ENCODE measurements around the gene BTBD17. TPM values are rescaled to one million over a fixed set of nuclear protein-coding genes. Genes with fewer than 3 reads are reported as not detected.

The BTBD17 gene
- total RNA-seq, 1 donor from 2014 or later = not detected

DNA sequence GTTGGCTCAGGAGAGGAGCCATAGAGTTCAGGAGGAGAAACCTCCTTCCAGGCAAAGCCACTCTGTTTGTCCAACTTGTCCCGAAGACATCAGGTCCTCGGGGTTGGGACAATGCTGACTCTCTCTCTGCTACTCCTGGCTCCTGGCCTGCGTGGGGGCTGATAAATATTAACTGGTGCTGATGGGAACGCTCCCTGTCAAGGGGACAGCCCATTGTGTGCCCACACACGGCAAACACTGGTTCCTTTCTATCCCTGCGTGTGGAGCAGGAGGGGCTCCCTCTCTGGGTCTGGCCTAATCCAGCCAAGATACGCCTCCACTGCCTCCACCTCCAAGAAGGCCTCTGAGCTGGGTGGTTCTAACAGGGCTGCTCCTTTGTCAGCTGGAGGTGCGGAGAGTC, 31.2 kb downstream of the BTBD17 start:
- no peak overlapping the region for H3K4me3 ChIP-seq (ENCODE audit: low read depth, low read length)
- no peak for DNase-seq (ENCODE audit: low read depth)
- TF ChIP-seq CTCF (conservative IDR thresholded peaks at IDR 0.05; ENCODE audit: low read depth, low read length) = no peak

DNA sequence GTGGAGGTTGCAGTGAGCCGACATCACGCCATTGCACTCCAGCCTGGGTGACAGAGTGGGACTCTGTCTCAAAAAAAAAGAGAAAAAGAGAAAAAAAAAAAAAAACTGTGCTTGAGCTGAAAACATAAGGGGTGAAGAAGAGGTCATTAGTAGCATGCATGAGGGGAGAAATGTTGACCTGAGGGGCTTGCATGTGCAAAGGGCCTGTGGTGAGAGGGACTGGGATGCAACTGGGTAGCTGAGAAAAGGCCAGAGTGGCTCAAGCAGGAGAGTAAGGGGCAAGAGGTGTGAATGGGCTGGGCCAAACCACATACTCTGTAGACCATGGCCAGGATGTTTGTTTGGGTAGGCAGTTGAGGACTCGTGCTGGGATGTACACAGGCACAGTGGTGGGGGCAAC, 32.3 kb downstream of the BTBD17 start:
- no peak for TF ChIP-seq CTCF (conservative IDR thresholded peaks at IDR 0.05; ENCODE audit: low read depth, low read length)
- no peak overlapping the region for H3K4me3 ChIP-seq (ENCODE audit: low read depth, low read length)
- no peak for DNase-seq (ENCODE audit: low read depth)

- no peak for TF ChIP-seq CTCF (conservative IDR thresholded peaks at IDR 0.05; ENCODE audit: low read depth, low read length)
- no peak overlapping the region for H3K4me3 ChIP-seq (ENCODE audit: low read depth, low read length)
- no peak for DNase-seq (ENCODE audit: low read depth)
Measured at GRCh38 chr17:74328487-74328886, 33.2 kb downstream of the BTBD17 start.

- DNase-seq (ENCODE audit: low read depth) = no peak
Measured at GRCh38 chr17:74326506-74326905, 35.2 kb downstream of the BTBD17 start.

DNA sequence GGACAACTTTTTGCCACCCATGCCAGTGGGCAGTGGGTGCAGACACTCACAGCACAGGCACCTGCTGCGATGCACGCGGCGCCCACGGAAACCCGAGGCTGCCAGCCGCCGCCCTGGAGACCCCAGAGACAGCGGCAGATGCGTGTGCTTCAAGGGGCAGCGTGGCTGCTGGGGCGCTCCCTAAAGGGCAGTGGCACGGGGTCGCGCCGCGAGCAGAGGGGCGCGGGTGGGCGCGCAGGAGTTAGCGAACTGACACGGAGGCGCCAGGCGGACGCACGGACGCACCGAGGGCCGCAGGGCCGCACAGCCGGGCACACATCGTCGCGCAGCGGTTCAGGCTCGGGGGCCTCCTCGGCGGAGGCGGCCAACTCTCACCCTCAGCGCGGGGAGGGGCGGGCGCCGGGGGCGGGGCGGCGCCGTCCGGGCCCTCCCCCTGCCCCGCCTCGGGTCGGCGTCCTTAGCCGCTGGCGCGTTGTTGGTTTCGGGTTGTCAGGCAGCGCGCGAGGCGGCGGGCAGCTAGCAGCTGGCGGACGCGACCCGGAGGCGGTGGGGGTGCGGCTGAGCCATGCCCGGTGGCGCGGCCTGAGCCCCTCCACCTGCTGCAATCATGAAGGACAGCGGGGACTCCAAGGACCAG, 35.8 kb downstream of the BTBD17 start, which contains the start of gene KIF19:
Gene KIF19 (plus strand): TSS at position 484 of the 637 bp plus-strand sequence. CDS start 124 bp downstream, at position 608.
- H3K4me3 ChIP-seq (ENCODE audit: low read depth, low read length) = no peak within 1 kb of the TSS
- DNase-seq (ENCODE audit: low read depth) = no peak

More at GRCh38 chr17:74326506-74326905, 35.2 kb downstream of the BTBD17 start:
- H3K4me3 ChIP-seq (ENCODE audit: low read depth, low read length) = no peak overlapping the region
- TF ChIP-seq CTCF (conservative IDR thresholded peaks at IDR 0.05; ENCODE audit: low read depth, low read length) = no peak

DNA sequence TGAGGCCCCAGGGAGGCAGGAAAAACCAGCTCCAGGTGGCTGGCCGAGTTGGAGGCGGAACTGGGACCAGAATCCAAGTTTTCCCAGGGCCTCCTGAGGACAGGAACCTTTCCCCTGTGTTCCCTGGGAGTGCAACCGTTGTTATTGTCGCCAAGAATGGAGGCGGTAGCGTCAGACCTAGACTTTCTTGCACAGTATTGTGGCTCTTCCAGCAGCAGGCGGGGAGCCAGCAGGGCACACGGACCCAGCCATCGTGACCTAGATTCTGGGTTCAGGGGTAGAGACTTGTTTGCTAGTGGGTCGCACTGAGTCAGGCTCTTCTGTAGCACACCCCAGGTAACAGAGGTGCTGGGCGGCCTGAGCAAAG, 36.3 kb downstream of the BTBD17 start:
- DNase-seq (ENCODE audit: low read depth) = no peak
- H3K4me3 ChIP-seq (ENCODE audit: low read depth, low read length) = no peak overlapping the region
- no peak for TF ChIP-seq CTCF (conservative IDR thresholded peaks at IDR 0.05; ENCODE audit: low read depth, low read length)

More for the DNA sequence above, 35.8 kb downstream of the BTBD17 start, which contains the start of gene KIF19:
- TF ChIP-seq CTCF (conservative IDR thresholded peaks at IDR 0.05; ENCODE audit: low read depth, low read length) = no peak

DNA sequence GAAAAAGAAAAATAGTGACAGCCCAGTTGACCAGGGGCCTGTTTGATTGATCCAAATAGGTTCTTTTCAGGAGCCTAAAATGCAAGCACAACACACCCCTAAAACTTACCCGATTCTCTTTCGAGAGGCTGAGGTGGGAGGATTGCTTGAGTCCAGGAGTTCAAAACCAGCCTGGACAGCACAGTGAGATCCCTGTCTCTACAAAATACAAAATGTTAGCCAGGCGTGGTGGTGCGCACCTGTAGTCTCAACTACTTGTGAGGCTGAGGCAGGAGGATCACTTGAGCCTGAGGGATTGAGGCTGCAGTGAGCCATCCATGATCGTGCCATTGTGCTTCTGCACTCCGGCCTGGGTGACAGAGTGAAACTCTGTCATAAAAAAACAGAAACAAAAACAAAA, 37.1 kb downstream of the BTBD17 start:
- no peak overlapping the region for H3K4me3 ChIP-seq (ENCODE audit: low read depth, low read length)
- no peak for DNase-seq (ENCODE audit: low read depth)
- TF ChIP-seq CTCF (conservative IDR thresholded peaks at IDR 0.05; ENCODE audit: low read depth, low read length) = no peak
